NCI-H774 (cell line): ENCODE results near the gene NDUFV1.
"Not testable (repeated sequence)": the region's sequence is repeated elsewhere in the genome, so short reads cannot be mapped to it uniquely, and the experiment has no call there.

Experiments used
- DNase-seq: peaks from one replicate; lab custom pipeline; 2025; lab: John Stamatoyannopoulos, UW

The NDUFV1 gene

DNA sequence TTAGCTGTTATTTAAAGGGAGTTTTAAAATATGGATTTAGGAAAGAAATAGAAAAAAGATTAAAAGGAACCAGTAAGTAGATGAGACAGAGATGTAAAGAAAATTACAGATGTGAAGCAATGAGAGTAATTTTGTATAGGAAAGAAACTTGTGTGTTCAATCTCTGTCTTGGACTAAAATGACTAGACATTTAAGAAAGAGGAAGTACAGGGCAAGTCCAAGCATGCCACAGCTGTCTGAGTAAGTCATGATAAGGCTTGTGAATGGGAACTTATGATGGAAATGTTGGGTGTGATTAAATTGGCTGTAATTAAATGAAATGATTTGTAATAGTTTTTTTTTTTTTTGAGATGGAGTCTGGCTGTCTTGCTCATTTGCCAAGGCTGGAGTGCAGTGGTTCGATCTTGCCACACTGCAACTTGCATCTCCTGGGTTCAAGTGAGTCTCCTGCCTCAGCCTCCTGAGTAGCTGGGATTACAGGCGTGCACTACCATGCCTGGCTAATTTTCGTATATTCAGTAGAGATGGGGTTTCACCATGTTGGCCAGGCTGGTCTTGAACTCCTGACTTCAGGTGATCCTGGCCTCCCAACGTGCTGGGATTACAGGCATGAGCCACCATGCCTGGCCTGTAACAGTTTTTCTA is 49.7 kb downstream of the NDUFV1 start:
- no peak for DNase-seq

DNA sequence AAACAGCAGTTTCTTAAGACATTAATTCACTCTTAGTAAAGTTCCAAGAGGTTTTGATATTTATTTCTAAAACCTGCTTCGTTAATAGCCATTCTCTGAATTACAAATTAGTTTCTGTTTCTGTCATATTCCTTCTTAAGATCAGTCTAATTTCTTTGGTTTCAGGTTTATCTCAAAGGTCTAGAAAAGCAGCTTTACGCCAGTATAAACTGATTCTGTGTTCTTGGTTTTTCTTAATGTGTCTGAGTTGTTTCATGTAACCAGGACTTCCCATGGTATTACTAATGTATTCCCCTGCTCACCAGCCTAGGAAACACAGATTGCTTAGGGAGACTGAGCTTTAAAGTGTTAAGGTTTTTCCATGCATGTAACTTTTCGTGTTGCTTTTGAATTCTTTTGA is 50.6 kb downstream of the NDUFV1 start:
- DNase-seq: no peak

DNA sequence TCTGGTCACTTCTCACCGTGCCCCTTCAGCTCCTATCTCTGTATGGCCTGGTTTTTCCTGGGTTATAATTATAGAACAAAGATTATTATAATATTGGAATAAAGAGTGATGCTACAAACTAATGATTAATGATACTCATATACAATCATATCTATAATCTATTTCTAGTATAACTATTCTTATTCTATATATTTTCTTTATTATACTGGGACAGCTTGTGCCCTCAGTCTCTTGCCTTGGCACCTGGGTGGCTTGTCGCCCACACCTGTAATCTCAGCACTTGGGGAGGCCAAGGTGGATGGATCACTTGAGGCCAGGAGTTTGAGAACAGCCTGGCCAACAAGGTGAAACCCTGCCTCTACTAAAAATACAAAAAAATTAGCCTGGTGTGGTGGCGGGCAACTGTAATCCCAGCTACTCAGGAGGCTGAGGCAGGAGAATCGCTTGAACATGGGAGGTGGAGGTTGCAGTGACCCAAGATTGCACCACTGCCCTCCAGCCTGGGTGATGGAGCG is 53.0 kb downstream of the NDUFV1 start:
- not testable (repeated sequence) for DNase-seq

DNA sequence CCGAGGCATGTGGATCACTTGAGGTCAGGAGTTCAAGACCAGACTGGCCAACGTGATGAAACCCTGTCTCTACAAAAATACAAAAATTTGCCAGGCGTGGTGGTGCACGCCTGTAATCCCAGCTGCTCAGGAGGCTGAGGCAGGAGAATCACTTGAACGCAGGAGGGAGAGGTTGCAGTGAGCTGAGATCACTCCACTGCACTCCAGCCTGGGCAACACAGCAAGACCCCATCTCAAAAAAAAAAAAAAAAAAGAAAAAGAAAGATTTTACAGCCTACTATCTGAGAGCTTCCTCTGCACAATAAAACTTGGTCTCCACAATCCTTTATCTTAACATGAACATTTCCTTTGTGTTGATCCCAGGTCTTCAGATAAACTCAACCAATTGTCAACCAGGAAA is 54.0 kb downstream of the NDUFV1 start:
- not testable (repeated sequence) for DNase-seq
